Hepatocyte (in vitro differentiated cells): ENCODE measurements around the gene CNOT11.
A peak's percentile ranks its signal among the peaks of the same experiment; 100 is the strongest.
"Not testable (repeated sequence)": the region's sequence is repeated elsewhere in the genome, so short reads cannot be mapped to it uniquely, and the experiment has no call there.

ENCODE experiments used
- CTCF ChIP-seq: fragments of 200-600 bp; sonication (generic); IDR thresholded peaks from 2 replicates; pipeline ENCODE4 v1.5.1; 2016; ENCODE audit warnings: antibody characterized with exemption, mild to moderate bottlenecking; ENCODE audit not compliant: poor library complexity
- EZH2 ChIP-seq: fragments of 200-600 bp; sonication (generic); IDR thresholded peaks from 2 replicates; pipeline ENCODE4 v1.6.1; 2016; ENCODE audit warnings: antibody characterized with exemption, mild to moderate bottlenecking, borderline replicate concordance
- EZH2phosphoT487 ChIP-seq: fragments of 200-600 bp; sonication (generic); IDR thresholded peaks from one replicate; pipeline ENCODE4 v1.6.1; 2018; ENCODE audit warnings: antibody characterized with exemption, mild to moderate bottlenecking, low read depth, moderate library complexity; ENCODE audit not compliant: unreplicated experiment, severe bottlenecking

- peak; percentile 40 for TF ChIP-seq CTCF
- not testable (repeated sequence) for TF ChIP-seq EZH2, EZH2phosphoT487
Measured at GRCh38 chr2:101240694-101241093, 12.0 kb upstream of the CNOT11 start.
